GM19025 (cell line): ENCODE measurements around the gene SYNC.
"Not testable (repeated sequence)": the region's sequence is repeated elsewhere in the genome, so short reads cannot be mapped to it uniquely, and the experiment has no call there.

Experiments used
- ATAC-seq: cut with Tn5 transposase; IDR thresholded peaks from one replicate; pipeline ENCODE4 v1.9.1; 2021; ENCODE audit warnings: mild to moderate bottlenecking, low read depth, moderate library complexity; ENCODE audit not compliant: unreplicated experiment

SYNC gene

DNA sequence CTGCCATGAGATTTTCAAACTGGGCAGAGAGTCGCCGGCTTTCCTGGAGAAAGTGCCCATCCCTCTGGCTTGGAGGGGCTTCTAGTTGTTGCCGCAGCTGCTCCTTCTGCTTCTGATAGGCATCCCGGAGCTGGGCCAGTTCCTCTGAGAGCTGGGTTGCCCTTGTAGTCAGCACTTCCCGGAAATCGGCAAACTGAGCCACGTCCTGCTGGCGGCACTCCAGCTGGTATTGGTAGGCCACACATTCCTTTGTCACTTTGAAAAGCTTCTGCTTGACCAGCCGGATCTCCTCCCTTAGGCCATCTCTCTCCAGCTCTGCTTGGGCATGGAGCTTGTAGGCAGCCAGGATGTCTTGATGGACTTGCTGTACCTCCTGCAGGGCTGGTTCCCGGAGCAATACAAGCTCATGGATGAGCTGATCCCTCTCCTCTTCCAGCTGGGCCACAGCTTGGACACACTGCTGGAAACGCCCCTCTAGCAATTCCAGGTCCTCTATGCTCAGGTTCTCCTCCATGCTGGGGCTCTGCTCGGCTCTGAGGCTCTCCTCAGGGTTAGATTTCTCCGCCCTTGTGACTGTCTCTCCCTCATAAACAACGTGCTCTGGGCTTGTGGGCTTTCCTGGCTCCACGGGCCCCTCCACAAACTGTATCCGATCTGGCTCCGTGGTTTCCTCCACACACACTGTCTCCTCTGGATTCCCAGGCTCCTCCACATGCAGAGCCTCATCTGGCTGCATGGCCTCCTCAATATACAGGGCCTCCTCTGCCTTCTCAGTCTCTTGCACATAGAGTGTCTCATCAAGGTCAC lies 7.3 kb downstream of the SYNC start:
- ATAC-seq = no peak

DNA sequence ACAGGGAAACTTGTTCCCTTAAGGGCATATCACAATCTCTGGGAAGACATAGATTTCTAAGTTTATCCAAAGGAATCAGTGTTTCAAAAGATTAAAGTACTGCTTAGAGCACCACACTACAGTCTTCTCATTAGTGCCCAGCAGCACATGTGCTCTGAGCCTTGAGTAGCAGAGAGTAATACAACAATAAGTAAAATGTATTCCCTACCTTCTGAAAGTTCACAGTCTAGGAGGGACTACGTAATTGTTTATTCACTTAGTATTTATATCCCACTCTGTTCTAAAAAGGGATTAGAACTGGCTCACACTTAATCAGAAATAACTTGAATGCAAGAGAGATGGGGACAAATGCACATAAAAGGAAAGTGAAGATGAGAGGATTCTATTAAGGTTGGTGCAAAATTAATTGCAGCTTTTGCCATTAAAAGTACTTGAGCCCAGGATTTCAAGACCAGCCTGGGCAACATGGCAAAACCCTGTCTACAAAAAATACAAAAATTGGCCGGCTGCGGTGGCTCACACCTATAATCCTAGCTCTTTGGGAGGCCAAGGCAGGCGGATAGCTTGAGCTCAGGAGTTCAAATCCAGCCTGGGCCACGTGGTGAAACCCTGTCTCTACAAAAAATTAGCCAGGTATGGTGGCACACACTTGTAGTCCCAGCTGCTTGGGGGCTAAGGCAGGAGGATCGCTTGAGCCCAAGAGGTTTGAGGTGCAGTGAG lies 9.0 kb downstream of the SYNC start:
- no peak for ATAC-seq

DNA sequence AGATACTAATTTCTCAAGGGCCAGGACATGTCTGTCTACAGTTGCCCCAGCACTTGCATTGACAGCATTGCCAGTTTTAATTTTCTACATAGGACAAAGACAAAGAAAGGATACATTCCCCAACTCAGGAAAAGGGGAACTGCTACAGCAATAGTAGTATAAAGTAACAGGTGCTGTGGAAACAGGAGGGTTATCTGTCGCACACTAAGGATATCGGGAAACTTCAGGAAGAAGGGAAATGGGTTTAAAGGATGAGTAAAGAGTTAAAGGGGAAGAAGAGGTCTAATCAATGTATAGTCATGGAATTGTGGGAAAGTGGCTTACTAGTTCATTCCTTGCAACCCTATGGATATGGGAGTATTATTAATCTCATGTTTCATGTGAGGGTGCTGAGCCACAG lies 16.2 kb downstream of the SYNC start:
- ATAC-seq = no peak

DNA sequence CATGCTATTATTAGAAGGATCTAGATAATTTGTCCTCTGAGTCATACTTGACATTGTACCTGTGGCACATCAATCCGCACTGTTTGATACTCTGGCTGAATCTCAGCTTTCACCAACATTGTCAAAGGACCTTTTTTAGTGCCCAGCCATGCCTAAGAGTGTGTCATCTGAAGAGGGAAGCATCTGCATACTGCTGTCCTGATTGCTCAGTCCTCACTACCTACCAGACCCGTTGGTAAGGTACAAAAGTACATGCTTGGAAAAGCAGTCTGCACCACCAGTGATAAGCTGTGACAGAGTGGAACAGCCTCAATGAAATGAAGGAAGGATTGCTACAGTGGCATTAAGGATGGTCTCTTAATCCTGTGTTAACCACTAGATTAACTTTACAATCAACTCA lies 17.1 kb downstream of the SYNC start:
- no peak for ATAC-seq

DNA sequence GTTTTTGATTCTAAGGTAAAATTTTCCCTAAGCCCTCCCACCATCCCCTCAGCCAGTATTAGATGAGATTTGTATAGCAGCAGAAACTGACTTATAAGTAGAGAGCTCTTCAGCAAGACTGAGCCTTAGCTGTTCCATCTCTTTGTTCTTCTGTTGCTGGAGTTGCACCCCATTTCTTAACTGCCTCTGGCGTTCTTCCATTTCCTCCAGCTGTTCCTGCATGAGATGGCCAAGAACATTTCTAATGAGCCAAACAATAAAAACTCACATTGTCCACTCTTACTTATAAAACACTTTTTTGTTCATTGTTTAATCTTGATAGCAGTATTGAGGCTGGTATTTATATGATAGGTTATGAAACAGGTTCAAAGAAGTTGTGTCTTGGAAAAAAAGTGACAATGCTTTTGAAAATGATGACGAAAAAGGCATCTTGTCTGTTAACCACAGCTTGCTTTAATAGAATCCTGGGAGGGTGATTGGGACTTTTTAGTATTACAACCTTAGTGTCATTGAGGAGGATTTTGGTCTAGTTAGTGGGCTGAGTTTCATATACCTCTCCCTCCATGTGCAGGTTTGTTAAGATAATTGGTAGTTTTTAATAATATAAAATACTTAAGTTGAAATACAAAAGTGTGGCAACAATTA lies 18.3 kb downstream of the SYNC start:
- ATAC-seq = no peak

DNA sequence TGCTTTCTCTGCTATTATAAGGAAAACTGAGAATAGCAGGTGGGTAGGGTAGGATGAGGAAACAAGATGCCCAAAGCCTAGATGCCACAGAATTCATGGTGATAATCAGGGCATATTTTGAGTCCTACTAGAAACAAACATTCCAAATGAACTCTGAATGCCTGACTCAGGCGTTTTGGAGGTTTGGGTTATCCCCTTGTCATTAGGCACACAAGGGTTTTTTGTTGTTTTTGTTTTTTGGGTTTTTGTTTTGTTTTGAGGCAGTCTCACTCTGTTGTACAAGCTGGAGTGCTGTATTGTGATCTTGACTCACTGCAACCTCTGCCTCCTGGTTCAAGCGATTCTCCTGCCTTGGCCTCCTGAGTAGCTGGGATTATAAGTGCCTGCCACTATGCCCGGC lies 19.2 kb downstream of the SYNC start:
- ATAC-seq = no peak

DNA sequence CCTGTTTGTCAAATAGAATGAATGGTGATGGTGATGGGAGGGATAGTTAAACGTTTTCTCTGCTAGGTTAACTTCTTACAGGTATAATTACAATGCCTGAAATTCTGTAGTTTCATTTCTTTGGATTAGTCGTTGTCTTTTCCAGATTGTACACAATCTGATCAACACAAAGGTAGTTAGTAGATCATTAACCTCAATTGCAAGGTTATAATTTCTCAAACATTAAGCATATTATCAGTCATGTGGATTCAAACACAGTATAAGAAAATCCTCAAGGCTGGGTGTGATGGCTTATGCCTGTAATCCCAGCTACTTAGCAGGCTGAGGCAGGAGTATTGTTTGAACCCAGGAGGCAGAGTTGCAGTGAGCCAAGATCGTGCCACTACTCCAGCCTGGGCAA lies 20.6 kb downstream of the SYNC start:
- ATAC-seq = no peak

DNA sequence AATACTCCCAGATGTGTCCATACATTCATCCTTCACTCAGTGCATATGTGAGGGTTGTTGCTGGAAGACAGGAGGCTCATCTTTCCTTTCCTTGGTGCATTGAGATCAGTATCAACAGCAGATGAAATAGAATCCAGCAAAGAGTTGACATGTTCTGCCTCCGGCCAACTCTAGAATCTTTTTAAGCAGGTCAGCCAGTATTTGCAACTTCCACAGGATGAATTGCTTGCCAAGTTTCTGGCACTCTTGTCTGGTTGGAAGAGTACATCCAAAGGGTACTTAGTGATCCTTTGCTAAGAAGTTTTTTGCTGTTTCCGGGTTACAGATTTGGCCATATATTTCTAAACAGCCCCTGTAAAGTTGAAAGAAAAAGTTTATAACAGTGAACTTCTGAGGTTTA lies 21.1 kb downstream of the SYNC start:
- ATAC-seq = no peak

DNA sequence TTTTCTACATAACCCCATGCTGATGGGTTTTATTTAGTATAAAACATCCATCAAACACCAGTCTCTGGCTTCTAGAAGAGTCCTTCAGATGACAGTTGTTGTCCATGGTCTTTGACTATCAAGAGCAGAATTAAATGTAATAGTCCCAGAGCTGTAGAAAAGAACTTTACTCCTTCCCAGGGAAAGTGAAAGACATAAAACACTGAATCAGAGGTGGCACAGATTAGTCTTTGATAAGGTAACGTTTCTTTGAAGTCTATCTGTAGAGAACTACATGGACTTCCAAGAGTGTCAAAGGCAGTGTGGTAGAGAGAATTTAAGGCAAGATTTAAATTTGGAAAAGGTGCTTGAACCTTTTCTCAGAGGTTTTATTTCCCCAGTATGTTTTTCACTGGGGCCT lies 21.9 kb downstream of the SYNC start:
- no peak for ATAC-seq

DNA sequence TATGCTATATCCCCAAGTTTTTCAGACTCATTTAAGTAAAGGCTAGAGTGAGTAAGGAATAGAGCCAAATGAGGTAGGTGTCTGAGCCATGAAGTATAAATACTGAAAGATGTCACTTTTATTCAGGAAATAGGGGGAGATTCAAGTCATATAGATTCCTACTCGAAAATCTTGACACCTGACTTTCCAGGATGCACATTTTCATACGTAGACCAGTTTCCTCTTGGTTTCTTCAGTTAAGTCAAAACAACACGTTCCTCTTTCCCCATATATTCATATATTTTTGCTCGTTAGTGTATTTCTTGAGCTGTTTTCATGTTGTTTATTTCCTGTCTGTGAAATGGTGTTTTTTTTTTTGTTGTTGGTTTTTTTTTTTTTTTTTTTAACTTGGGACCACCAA lies 22.6 kb downstream of the SYNC start:
- not testable (repeated sequence) for ATAC-seq

DNA sequence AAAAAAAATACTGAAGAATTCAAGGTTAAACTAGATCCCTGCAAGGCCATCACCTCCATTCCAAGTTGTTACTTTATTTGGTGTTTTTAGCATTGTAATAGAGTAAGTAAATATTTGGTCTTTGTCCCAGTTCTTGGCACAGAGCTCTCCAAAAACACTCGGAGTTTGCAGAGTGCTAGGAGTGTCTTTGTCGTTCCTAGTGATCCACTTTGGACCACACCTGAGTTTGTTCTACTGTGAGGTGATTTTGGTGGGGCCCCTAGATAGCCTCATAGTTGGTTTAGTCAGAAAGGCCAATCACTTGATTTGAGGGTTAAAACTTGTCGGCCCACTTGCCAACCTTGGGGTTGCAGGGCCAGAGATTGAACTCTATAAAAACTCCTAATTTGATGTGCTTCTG lies 25.6 kb downstream of the SYNC start:
- no peak for ATAC-seq

DNA sequence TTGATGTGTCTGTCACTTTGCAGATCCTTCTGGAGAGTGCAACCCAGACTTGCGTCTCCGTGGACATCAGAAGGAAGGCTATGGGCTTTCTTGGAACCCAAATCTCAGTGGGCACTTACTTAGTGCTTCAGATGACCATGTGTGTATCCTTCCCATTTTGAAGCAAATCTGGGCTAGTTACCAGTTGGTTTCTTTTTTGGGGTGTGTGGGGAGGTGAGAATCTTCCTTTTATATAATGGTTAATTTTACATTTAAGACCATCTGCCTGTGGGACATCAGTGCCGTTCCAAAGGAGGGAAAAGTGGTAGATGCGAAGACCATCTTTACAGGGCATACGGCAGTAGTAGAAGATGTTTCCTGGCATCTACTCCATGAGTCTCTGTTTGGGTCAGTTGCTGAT lies 33.9 kb downstream of the SYNC start:
- not testable (repeated sequence) for ATAC-seq

DNA sequence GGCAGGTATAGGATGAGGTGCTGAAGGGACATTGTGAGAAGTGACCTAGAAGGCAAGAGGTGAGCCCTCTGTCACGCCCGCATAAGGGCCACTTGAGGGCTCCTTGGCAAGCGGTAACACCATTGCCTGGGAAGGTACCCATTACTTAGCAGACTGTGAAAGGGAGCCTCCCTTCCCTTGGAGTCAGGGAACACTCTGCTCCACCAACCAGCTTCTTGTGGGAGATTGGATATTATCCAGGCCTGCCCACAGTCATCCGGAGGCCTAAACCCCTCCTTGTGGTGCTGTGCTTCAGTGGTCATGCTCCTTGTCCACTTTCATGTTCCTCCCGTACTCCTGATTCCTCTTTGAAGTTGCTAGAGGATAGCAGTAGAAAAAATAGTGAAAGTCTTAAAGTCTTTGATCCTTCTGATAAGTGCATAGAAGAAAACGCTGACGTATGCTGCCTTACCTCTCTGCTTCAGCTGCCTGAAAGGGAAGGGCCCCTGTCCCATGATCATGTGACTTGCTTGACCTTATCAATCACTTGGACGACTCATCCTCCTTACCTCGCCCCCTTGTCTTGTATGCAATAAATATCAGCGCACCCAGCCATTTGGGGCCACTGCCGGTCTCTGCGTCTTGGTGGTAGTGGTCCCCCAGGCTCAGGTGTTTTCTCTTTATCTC lies 35.5 kb downstream of the SYNC start:
- ATAC-seq = no peak

DNA sequence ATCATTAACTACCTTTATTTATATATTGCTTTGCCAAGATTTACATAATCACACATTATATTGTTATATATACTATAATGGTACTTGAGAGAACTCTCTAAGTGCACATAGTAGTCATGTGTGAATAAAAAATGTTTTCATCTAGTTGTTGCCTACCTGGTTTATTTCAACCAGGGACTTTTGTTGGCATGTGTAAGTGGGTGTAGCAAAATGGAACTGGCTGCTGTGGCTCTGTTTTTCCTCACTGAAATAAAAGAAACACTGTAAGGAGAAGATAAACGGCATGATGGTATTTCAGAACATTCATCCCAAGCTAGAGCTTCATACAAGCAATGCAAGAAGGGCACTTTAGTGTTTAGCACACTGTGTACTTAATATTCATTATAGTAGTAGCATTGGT lies 36.7 kb downstream of the SYNC start:
- ATAC-seq = no peak

DNA sequence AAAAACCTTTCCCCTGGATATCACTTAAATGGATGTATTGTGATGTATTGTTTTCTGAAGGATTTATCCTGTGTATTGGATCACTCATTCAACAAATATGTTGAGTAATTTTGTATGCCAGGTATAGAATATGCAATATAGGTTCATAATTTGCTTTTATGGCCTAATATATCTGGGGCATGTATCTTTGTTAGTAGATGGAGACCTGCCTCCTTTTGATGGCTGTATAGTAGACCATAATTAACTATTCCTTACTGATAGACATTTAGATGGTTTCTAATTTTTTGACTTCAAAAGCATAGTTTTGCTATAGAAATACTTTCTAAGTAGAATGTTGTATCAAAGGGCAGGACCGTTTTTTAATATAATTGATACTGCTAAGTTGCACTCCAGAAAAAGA lies 43.0 kb downstream of the SYNC start:
- ATAC-seq = no peak

DNA sequence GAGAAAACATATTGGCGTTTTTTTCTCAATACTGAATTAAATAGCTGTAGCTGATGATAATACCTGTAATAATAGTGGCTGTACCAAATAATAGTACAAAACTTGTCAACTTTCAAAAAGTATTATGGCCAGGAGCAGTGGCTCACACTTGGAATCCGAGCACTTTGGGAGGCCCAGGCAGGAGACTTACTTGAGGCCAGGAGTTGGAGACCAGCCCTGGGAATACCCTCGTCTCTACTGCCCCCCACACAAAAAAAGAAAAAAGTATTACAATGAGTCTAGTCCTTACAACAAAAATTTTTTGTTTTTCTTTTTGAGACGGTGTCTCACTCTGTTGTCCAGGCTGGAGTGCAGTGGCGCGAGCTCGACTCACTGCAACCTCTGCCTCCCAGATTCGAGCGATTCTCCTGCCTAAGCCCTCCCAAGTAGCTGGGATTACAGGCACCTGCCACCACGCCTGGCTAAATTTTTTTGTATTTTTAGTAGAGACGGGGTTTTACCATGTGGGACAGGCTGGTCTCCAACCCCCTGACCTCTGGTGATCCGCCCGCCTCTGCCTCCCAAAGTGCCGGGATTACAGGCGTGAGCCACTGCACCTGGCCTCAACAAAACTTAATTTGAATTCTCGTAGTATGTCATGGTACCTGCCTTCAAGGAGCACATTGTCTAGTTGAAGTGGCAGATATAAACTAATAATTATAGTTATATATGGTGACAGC lies 50.2 kb downstream of the SYNC start:
- ATAC-seq = no peak

DNA sequence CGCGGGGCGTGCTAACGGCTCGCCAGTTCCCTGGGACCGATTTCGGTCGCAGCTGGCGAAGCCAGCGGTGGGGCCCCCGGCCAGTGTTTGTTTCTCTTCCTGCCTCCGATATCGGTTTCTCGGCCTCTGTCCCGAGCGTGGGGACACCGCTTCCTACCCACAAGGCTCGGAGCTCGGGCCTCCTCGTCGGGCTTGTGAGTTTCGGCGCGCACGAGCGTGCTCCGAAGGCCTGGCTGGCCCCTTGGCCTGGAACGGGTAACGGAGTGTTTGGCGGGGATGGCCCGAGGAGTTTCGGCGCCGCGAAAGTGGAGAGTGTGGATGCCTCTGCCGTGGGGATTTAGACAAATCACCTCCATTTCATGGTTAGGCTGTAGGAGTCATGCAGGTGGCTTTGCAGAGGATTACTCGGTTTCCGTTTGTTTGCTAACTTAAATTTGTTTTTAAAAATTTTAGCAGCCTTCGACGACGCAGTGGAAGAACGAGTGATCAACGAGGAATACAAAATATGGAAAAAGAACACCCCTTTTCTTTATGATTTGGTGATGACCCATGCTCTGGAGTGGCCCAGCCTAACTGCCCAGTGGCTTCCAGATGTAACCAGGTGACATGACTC lies 51.0 kb downstream of the SYNC start:
- ATAC-seq = no peak

DNA sequence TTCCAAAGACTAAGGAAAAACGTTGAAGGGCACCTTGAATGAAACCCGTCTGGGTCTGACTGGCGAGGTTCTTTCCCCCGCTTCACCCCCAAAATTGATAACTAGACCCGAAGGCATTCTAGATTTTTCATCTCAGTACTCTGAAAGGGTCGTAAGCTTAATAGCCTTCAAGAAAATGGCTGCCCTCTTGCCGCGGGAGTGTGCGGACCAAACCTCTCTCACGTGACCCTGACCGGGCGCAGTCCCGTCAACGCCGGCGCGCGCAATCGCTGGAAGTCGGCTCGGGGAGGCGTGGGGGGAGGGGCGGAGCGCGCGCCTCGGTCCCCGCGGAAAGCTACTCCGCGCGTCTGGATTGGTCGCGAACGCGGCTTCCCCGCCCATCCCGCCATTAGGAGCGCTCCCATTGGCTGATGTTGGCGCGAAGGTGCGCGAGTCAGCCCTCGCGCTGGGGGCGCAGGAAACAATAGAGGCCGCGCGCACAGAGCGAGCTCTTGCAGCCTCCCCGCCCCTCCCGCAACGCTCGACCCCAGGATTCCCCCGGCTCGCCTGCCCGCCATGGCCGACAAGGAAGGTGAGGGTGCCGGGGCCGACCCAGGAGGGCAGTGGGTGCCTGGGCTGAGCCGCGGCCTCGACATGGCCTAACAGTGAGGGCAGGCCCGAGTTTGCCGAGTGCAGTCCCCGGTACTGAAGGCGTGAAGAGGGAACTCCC lies 51.7 kb downstream of the SYNC start, which contains the start of gene RBBP4:
TSS of gene RBBP4 (plus strand) at position 457 of the 709 bp plus-strand sequence. CDS start at position 556, 99 bp downstream.
- peak; percentile 84 for ATAC-seq

DNA sequence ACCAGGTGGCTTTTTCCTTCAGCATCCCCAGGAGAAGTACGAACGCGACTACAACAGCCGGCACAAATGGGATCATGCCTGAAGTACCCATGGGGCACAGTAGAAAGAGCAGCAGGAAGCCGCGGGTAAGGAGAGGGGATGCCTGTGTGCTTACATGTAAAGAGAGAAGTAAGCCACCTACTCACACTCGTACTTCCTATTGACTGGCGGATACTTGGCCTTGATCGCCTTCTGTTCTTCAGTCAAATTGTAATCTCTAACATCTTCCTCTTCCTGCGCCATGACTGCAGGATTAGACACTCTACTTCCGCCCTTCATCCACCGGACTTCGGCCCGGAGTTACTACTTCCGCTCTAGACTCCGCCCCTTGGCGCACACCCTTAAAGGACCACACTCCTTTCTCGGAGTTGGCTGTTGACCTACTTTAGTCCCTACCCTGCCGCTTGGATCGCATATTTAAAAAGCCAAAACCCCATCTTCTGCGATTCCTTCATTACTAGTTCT lies 52.3 kb downstream of the SYNC start, which contains the start of gene ZBTB8OS:
TSS of gene ZBTB8OS (minus strand) at position 303 of the 504 bp plus-strand sequence. CDS start at position 282, 21 bp downstream.
- peak; percentile 48 for ATAC-seq
